Mesendoderm (in vitro differentiated cells): ENCODE measurements around the gene GALNT18.

Experiments used
- DNase-seq: peaks from one replicate; pipeline ENCODE4 v3.0.0; 2013
- H2AK5ac ChIP-seq: 2 replicates; pipeline ENCODE4 v1.6.1; 2013; ENCODE audit warnings: low read length, inconsistent platforms
- H2BK120ac ChIP-seq: 2 replicates; pipeline ENCODE4 v1.6.1; 2013; ENCODE audit warnings: low read depth, mild to moderate bottlenecking, low read length, moderate library complexity, mixed read lengths
- H2BK15ac ChIP-seq: replicated peaks from 2 replicates; pipeline ENCODE4 v1.6.1; 2013; ENCODE audit warnings: low read depth, mild to moderate bottlenecking, moderate library complexity
- H2BK5ac ChIP-seq: 2 replicates; pipeline ENCODE4 v1.6.1; 2013; ENCODE audit warnings: low read length, inconsistent platforms
- H3K18ac ChIP-seq: 2 replicates; pipeline ENCODE4 v1.6.1; 2013; ENCODE audit warnings: mild to moderate bottlenecking, low read length, mixed read lengths
- H3K23ac ChIP-seq: one replicate; pipeline ENCODE4 v1.6.1; 2013; ENCODE audit warnings: low read length
- H3K27ac ChIP-seq: 2 replicates; pipeline ENCODE4 v1.5.1; 2013; ENCODE audit warnings: low read depth, mild to moderate bottlenecking, inconsistent platforms, low read length, moderate library complexity
- H3K27me3 ChIP-seq: 2 replicates; pipeline ENCODE4 v1.6.1; 2013; ENCODE audit warnings: low read length, control low read depth, mild to moderate bottlenecking, inconsistent platforms; ENCODE audit not compliant: insufficient read depth, poor library complexity
- H3K36me3 ChIP-seq: 2 replicates; pipeline ENCODE4 v1.6.1; 2013; ENCODE audit warnings: low read length, inconsistent platforms; ENCODE audit not compliant: control insufficient read depth, insufficient read depth
- H3K4ac ChIP-seq: one replicate; pipeline ENCODE4 v1.6.1; 2013; ENCODE audit warnings: low read depth, mild to moderate bottlenecking, low read length, moderate library complexity
- H3K4me1 ChIP-seq: 2 replicates; pipeline ENCODE4 v1.6.1; 2013; ENCODE audit warnings: low read depth, low read length, inconsistent platforms; ENCODE audit not compliant: control insufficient read depth
- H3K4me2 ChIP-seq: 2 replicates; pipeline ENCODE4 v1.6.1; 2013; ENCODE audit warnings: low read length
- H3K4me3 ChIP-seq: 2 replicates; pipeline ENCODE4 v1.5.1; 2013; ENCODE audit warnings: mild to moderate bottlenecking, low read length
- H3K56ac ChIP-seq: one replicate; pipeline ENCODE4 v1.6.1; 2013; ENCODE audit warnings: low read length
- H3K79me1 ChIP-seq: 2 replicates; pipeline ENCODE4 v1.6.1; 2013; ENCODE audit warnings: low read length, inconsistent platforms
- H3K79me2 ChIP-seq: 2 replicates; pipeline ENCODE4 v1.6.1; 2013; ENCODE audit warnings: mild to moderate bottlenecking, low read length; ENCODE audit not compliant: control insufficient read depth, insufficient read depth
- H3K9ac ChIP-seq: 2 replicates; pipeline ENCODE4 v1.6.1; 2013; ENCODE audit warnings: low read length, inconsistent platforms
- H4K5ac ChIP-seq: one replicate; pipeline ENCODE4 v1.6.1; 2013; ENCODE audit warnings: low read length
- H4K8ac ChIP-seq: one replicate; pipeline ENCODE4 v1.6.1; 2013; ENCODE audit warnings: low read depth, mild to moderate bottlenecking, control low read depth, low read length, moderate library complexity
- WGBS: extraction: QIAGEN DNeasy Blood & Tissue Kit; methylation state at CpG from one replicate; pipeline ENCODE4 v1.1.7; 2013; ENCODE audit warnings: low lambda C conversion rate, missing lambda C conversion rate; ENCODE audit not compliant: insufficient coverage; ENCODE audit errors: extremely low coverage; 5-methylcytosine and 5-hydroxymethylcytosine counted together

GALNT18 gene

GRCh38 chr11:11318961-11319360, 302.8 kb downstream of the GALNT18 start:
- H3K4me2 ChIP-seq = no peak overlapping the region
- no peak overlapping the region for H4K5ac ChIP-seq
- no peaks in the 10 kb centered on the region for H3K27me3 ChIP-seq
- peaks cover 1% of the 10 kb centered on the region for H3K4me1 ChIP-seq
- no peak overlapping the region for H3K56ac ChIP-seq
- DNase-seq = no peak
- H3K27ac ChIP-seq = no peak overlapping the region
- no peak overlapping the region for H3K18ac ChIP-seq
- no peak overlapping the region for H3K9ac ChIP-seq
- H3K36me3 ChIP-seq = no peaks in the 10 kb centered on the region
- no peak overlapping the region for H3K23ac ChIP-seq
- no peak overlapping the region for H2BK5ac ChIP-seq
- H3K79me1 ChIP-seq = no peaks in the 10 kb centered on the region
- H2BK15ac ChIP-seq = no peak overlapping the region
- no peak overlapping the region for H4K8ac ChIP-seq
- WGBS = no CpG with 5 or more reads among the region's 4 CpGs
- no peak overlapping the region for H3K4ac ChIP-seq
- no peak overlapping the region for H3K4me3 ChIP-seq
- no peak overlapping the region for H2BK120ac ChIP-seq
- H2AK5ac ChIP-seq = no peak overlapping the region
- no peaks in the 10 kb centered on the region for H3K79me2 ChIP-seq

DNA sequence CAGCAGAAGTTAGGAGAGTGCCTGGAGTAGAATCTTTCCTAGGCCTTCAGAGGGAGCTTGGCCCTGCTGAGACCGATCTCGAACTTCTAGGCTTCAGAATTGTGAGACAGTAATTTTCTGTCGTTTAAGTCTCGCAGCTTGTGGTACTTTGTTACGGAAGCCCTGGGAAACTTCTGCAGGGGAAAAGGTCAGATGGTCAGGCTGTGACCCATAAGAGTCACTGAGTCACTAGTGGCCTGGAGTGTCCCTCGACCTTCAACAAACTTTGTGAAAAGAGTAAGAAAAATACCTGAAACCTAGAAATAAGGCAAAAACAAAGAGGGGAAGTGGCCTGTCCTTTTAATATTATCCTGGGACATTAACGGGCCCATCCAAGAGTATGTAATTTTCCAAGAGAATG, 303.3 kb downstream of the GALNT18 start:
- Histone ChIP-seq H3K18ac (no peak overlapping the region), H2BK120ac (no peak overlapping the region), H3K27me3 (no peaks in the 10 kb centered on the region), H3K79me1 (no peaks in the 10 kb centered on the region), H3K9ac (no peak overlapping the region), H3K4me1 (peaks cover 1% of the 10 kb centered on the region), H3K36me3 (no peaks in the 10 kb centered on the region), H2AK5ac (no peak overlapping the region), H4K8ac (no peak overlapping the region), H4K5ac (no peak overlapping the region), H3K56ac (no peak overlapping the region), H3K79me2 (no peaks in the 10 kb centered on the region), H2BK15ac (no peak overlapping the region), H3K4me2 (no peak overlapping the region), H3K23ac (no peak overlapping the region), H3K4ac (no peak overlapping the region), H3K27ac (no peak overlapping the region), H2BK5ac (no peak overlapping the region), H3K4me3 (no peak overlapping the region)
- WGBS = no CpG with 5 or more reads among the region's 7 CpGs
- DNase-seq = no peak

GRCh38 chr11:11316651-11317230, 305.1 kb downstream of the GALNT18 start:
- WGBS = no CpG with 5 or more reads among the region's 3 CpGs
- Histone ChIP-seq H3K23ac (no peak overlapping the region), H3K27me3 (no peaks in the 10 kb centered on the region), H3K27ac (no peak overlapping the region), H2AK5ac (no peak overlapping the region), H4K5ac (no peak overlapping the region), H2BK5ac (no peak overlapping the region), H3K4me3 (no peak overlapping the region), H4K8ac (no peak overlapping the region), H3K79me1 (no peaks in the 10 kb centered on the region), H3K18ac (no peak overlapping the region), H3K4me2 (no peak overlapping the region), H3K79me2 (no peaks in the 10 kb centered on the region), H3K9ac (no peak overlapping the region), H2BK120ac (no peak overlapping the region), H2BK15ac (no peak overlapping the region), H3K56ac (no peak overlapping the region), H3K4ac (no peak overlapping the region), H3K4me1 (peaks cover 1% of the 10 kb centered on the region), H3K36me3 (no peaks in the 10 kb centered on the region)
- DNase-seq = no peak

DNA sequence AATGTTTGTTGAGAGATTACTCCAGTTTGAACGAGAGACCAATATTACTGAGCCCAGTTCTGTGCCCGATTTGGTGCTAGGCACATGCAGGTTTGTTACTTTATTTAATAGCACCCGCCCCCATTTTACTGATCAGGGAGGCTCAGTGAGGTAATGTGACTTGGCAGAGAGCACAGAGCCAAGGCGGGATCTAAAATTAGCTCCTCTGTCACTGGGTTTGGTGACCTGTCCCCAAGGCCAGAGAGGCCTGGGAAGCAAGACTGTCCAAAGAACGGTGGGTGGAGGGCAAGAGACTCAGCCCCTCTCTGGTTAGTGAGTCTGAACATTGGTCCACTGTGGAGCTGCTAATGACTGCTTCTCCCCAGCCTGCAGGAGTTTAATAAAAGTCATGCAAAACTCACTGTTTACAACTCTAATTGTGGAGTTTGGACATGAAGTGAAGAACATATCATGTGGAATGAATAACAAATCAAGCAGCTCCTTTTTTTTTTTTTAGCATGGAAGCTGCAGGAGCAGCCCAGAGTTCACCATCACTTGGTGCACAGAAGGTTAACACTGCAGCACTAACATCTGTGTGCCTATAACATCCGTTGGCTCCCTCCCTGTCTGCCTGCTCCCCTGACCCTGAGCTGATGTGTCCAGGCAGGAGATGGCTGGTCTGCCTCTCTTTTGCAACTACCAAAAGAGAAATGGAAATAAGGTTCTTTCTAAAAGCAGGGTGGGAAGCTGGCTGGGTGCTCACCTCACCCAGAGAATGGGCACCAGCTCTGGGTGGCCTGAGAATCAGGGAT, 307.7 kb downstream of the GALNT18 start:
- H3K79me2 ChIP-seq = no peaks in the 10 kb centered on the region
- no peak overlapping the region for H3K9ac ChIP-seq
- H3K36me3 ChIP-seq = no peaks in the 10 kb centered on the region
- H3K27me3 ChIP-seq = no peaks in the 10 kb centered on the region
- H2BK120ac ChIP-seq = no peak overlapping the region
- no peak overlapping the region for H2BK15ac ChIP-seq
- no peaks in the 10 kb centered on the region for H3K79me1 ChIP-seq
- no CpG with 5 or more reads among the region's 6 CpGs for WGBS
- DNase-seq = no peak
- no peak overlapping the region for H3K23ac ChIP-seq
- no peak overlapping the region for H3K56ac ChIP-seq
- H2BK5ac ChIP-seq = no peak overlapping the region
- H3K4me3 ChIP-seq = no peak overlapping the region
- no peak overlapping the region for H3K4me2 ChIP-seq
- H3K4me1 ChIP-seq = no peaks in the 10 kb centered on the region
- no peak overlapping the region for H3K18ac ChIP-seq
- H4K5ac ChIP-seq = no peak overlapping the region
- no peak overlapping the region for H4K8ac ChIP-seq
- H3K4ac ChIP-seq = no peak overlapping the region
- no peak overlapping the region for H3K27ac ChIP-seq
- no peak overlapping the region for H2AK5ac ChIP-seq

DNA sequence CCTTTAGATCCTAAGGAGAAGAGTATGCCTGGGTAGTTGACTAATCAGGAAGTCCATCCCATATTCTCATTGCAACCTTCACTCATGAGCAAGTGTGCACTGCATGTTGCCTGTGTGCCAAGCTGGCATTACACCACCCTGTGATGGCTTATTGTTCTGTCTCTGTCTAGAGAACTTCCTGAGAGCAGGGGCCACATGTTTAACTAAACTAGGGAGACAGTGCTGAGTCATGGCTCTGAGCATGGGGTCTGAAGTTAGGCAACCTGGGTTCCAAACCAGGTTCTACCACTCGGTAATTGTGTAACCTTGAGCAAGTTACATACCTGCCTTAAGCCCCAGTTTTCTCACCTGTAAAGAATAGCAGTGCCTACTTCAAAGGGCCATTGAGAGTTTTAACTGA, 308.4 kb downstream of the GALNT18 start:
- Histone ChIP-seq H3K79me1 (no peaks in the 10 kb centered on the region), H3K18ac (no peak overlapping the region), H2BK120ac (no peak overlapping the region), H3K4me2 (no peak overlapping the region), H3K4me1 (no peaks in the 10 kb centered on the region), H4K8ac (no peak overlapping the region), H4K5ac (no peak overlapping the region), H3K79me2 (no peaks in the 10 kb centered on the region), H3K36me3 (no peaks in the 10 kb centered on the region), H2AK5ac (no peak overlapping the region), H3K27me3 (no peaks in the 10 kb centered on the region), H3K4me3 (no peak overlapping the region), H3K4ac (no peak overlapping the region), H3K9ac (no peak overlapping the region), H3K23ac (no peak overlapping the region), H3K56ac (no peak overlapping the region), H2BK15ac (no peak overlapping the region), H3K27ac (no peak overlapping the region), H2BK5ac (no peak overlapping the region)
- no CpG with 5 or more reads among the region's 1 CpG for WGBS
- no peak for DNase-seq
